Fibroblast of skin of left biceps (primary cell): Measurements from ENCODE around the gene FAM221A.
"Not testable (repeated sequence)": the region's sequence is repeated elsewhere in the genome, so short reads cannot be mapped to it uniquely, and the experiment has no call there.

ENCODE experiments used
- DNase-seq, 2 experiments: peaks; one replicate each; pipeline ENCODE4 v3.0.0-alpha.2; 2013; ENCODE audit warnings: low read depth in 2 of 2

FAM221A gene, protein sequence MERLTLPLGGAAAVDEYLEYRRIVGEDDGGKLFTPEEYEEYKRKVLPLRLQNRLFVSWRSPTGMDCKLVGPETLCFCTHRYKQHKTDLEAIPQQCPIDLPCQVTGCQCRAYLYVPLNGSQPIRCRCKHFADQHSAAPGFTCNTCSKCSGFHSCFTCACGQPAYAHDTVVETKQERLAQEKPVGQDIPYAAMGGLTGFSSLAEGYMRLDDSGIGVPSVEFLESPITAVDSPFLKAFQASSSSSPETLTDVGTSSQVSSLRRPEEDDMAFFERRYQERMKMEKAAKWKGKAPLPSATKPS

DNA sequence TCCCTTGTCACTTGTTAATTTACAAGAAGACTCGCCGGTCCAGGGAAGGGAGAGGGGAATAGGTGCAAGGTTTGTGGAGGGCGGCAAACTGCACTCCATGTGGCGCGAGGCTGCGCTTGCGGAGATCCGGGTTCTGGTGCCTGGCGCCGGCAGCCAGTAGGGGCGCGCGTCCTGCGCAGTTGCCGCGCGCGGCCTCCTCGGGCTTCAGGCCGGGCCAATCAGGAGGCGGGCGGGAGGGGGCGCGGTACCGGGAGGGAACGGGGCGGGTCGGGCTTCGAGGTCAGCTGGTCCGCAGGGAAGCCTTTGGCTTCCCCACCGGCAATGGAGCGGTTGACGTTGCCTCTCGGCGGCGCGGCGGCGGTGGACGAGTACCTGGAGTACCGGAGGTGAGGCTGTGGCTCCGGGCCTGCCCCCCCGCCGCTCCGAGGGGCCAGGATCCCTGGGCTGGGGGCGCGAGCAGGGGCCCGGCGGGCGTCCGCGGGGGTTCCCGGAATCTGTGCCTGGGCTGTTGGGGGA, at the start of gene FAM221A:
Gene FAM221A, plus strand, starts transcription at position 302 of the 516 bp plus-strand sequence. Its CDS starts 20 bp downstream, at position 322.
- peak; percentile 26 to 27 for DNase-seq

DNA sequence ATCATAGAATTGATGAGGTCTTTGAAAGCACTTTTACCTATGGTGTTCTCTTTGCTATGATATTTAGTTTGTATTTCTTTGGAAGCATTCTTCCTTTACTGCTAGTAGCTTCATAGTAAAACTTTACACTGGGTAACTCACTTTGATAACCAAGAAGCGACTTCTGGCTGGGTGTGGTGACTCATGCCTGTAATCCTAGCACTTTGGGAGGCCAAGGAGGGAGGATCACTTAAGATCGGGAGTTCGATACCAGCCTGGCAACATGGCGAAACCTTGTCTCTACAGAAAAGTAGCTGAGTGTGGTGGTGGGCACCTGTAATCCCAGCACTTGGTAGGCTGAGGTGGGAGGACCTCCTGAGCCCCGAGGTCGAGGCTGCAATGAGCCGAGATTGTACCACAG, 46.6 kb upstream of the FAM221A start:
- DNase-seq, result no peak

DNA sequence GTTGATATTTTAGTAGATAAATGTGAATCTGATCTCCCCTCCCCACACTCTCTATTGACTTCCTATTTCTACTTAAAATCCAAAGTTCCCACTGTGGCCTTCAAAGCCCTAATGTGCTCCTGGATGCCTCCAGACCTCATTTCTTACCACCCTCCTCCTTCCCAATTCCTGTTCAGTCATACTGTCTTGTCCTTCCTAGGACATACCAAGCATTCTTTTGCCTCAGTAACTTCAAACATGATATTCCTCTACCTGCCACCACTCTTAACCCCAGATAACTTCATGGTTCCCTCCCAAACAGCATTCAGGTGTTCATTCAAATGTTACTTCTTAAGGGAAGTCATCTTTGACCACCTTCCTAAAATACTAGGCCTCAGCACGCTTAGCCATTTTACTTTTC, 34.2 kb upstream of the FAM221A start:
- no peak for DNase-seq

- DNase-seq, result no peak
Observed at GRCh38 chr7:23653942-23654341, 26.1 kb upstream of the FAM221A start.

GRCh38 chr7:23654508-23654907, 25.5 kb upstream of the FAM221A start:
- no peak for DNase-seq

DNA sequence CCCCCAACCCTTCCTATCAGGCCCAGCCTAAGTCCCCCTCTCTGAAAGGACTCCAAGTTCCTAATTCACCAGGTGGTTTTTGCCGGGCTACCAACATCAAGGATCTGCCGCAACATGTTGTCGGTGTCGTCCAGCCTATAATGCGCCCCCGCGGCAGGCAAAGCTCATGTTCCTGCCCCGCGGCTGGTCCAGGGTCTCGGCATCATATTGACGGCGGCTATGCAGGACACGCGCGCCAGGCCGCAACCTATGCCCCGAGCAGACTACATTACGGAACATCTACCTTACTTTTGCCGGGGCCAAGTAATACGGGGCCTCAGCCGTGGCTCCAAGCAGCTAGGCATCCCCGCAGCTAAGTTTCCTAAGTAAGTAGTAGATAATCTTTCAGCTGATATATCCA, 24.6 kb upstream of the FAM221A start:
- no peak for DNase-seq

DNA sequence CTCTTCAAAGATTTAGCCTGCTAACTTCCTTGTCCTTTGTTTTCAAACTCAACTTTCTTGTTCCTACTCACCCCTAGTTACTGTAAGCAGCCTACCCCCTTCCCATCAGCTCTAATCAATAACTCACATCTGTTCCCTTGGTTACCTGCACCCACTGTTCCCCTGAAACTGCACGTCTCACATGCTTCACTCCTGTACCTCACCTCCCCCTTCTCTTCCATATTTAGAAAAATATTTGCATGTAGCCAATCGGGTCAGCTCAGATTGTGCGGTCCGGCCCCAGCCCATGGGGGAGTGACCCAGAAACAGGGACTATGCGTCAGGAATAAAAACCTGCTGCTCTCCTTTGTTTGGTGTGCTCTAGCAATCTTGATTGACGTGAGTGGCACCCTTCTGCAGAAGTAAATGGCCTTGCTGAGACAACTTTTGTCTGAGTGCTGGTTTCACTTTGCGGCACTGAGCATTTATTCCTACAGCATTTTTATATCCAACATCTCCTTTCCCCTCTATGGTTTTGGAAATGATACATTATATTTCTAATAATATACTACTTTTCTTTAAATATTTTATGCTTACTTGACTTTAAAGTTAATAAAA, 21.1 kb upstream of the FAM221A start:
- no peak for DNase-seq

GRCh38 chr7:23661385-23661784, 18.6 kb upstream of the FAM221A start:
- no peak for DNase-seq

GRCh38 chr7:23662124-23662983, 17.6 kb upstream of the FAM221A start:
- peak; percentile 16 to 22 for DNase-seq

GRCh38 chr7:23662984-23663313, 17.1 kb upstream of the FAM221A start:
- no peak for DNase-seq

GRCh38 chr7:23664122-23664521, 15.9 kb upstream of the FAM221A start:
- no peak for DNase-seq

DNA sequence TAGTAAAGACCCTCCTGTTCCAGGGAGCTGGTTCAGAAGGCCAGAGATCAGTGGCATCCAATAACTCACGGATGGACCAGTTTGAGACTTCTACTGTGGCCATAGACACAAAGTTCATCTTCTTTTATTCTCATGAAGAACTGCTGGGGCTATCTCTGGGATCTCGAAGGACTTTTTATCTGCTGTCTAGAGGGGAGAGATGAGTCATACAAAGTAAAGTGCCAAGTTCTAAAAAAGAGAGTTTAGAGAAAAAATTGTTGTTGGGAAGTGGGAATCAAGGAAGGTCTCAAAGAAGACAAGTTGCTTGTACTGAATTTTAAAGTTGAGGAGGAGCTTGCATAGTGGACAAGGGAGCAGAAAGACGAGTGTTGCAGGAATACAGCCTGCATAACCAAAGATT, 8.0 kb upstream of the FAM221A start:
- no peak for DNase-seq

DNA sequence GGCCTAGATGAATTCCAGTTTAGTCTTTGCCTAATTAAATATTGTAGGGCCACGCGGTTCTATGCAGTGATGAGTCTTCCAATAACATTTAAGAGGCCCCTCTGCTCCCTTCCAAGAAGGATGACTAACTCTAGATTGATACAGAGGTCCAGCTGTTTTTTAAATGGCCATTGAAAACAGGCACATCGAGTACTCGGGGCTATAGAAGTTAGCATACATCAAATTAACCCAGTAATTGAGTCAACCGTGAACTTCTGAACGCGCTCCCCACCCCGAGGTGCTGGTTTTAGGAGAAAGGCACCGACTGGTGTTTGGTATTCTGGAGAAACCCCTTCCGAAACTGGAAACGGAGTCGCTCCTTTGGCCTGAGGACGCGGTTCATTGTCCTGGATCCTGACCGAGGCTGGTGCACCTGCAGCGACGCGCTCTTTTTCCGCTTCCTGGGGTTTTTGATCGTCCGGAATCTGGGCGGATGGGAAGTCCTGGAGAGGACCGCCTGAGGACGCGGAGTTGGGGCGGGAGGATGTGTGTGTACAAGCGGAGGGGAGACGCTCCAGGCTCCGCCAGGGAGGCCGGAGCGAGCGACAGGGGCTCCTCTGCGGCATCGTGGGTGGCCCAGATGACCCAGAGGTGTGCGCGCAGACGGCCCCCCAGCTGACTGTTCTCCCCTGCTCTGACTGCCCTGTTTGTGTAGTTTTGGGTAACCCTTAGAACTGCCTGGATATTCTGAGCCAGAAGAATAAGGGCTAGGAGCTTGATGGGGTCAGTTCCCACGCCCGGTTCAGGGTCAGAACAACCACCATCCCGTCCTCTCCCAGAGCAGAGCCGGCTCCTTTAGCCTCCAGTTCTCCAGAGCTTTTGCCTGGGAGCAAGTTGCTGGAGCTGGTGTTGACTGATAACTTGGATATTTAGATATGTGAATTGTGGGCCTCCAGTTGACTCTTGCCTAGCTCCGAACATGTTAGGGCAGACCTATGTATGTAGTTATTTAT, 711 bp downstream of the FAM221A start:
- DNase-seq, result no peak

DNA sequence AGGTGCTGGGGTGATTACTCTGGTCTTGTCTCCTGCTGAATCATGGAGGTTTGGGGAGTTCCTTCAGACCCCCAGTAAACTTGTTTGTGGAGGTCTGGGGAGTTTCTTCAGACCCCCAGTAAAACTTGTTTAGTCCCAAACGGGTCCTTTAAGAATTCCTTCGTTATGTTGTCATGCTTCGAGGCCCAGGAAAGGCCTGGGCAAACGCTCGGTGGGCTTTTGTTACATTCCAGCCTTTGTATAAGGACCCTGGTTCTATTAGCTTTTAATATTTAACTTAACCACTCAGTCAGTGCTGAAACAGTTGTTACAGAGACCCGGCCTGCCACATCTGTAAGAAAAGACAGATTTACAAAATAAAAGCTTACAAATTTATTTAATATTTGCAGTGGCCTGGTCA, 4.0 kb downstream of the FAM221A start:
- DNase-seq, result not testable (repeated sequence)

- DNase-seq, result no peak
Observed at GRCh38 chr7:23685731-23686130, 5.7 kb downstream of the FAM221A start.

DNA sequence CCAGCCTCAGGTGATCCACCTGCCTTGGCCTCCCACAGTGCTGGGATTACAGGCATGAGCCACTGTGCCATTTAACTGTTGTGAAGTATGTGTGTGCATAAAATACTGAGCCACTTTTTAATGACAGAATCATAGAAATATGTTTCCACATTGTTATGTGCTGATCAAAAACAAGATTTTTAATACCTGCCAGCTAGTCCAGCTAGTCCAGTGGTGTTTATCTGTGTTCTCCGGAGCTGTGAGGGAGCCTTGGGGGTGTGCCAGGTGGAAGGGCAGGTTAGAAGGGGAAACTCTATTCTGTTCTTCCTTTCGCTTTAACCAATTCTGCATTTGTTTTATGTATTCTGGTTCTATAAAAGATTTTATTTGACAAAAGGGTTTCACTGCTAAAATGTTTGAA, 7.0 kb downstream of the FAM221A start:
- no peak for DNase-seq

DNA sequence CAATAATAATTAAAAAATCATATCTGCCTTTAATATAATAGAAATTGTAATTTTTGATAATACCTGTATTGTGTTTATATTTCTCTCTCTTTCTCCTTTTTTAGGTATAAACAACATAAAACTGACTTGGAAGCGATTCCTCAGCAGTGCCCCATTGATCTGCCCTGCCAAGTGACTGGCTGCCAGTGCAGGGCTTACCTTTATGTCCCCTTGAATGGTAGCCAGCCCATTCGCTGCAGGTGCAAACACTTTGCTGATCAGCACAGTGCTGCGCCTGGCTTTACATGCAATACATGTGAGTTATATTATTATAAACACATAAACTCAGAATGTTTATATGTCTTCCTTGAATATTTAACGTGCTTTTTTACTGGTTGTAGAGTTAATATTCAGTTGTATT, 9.2 kb downstream of the FAM221A start:
- no peak for DNase-seq

- DNase-seq, result no peak
Observed at GRCh38 chr7:23691320-23691719, 11.3 kb downstream of the FAM221A start.

- no peak for DNase-seq
Observed at GRCh38 chr7:23693224-23693623, 13.2 kb downstream of the FAM221A start.

DNA sequence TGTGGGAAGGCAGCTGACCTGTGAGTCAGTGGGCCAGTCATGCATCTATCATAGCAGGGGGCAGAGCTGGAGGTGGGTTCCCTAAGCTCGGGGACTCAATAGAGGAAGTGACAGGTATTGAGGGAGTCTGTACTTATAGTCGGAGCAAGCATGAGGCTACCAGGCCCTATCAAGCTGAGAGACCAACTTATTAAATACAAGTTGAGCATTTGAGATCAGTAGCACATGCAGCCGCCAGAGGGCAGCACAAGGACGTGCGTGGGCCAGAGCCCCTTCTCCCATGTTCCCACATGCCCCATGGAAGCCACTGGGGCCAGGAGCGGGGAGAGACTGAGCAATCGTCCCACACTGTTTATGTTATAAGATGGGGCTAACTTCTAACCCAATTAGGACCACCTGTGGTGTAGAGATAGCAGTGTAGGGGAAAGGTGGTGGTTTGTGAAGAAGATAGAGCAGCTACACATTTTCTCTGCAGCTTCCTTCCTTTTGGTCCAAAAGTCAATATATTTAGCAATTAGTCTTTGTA, 17.0 kb downstream of the FAM221A start:
- no peak for DNase-seq

- no peak for DNase-seq
Observed at GRCh38 chr7:23698822-23699221, 18.8 kb downstream of the FAM221A start.
